HCT116 (cell line): ENCODE data around the gene VGLL2.

Source experiments
- CTCF ChIP-seq, 3 experiments: fragments of 200-600 bp in 1 of 3; sonication (generic) in 1 of 3; IDR thresholded peaks in 2 of 3; conservative IDR thresholded peaks in 1 of 3; 2 replicates each; pipeline ENCODE4 v1.5.1; 2012 to 2017; ENCODE audit warnings: low read depth in 2 of 3, low read length in 2 of 3, antibody characterized with exemption in 1 of 3, borderline replicate concordance in 1 of 3, control low read depth in 1 of 3, mild to moderate bottlenecking in 1 of 3, mixed read lengths in 1 of 3, mixed run types in 1 of 3, moderate library complexity in 1 of 3; ENCODE audit not compliant: insufficient read depth in 1 of 3
- EZH2 ChIP-seq: fragments of 200-600 bp; sonication (generic); IDR thresholded peaks from 2 replicates; pipeline ENCODE4 v1.6.1; 2017; ENCODE audit warnings: antibody characterized with exemption, mixed run types
- POLR2A ChIP-seq: IDR thresholded peaks from 2 replicates; pipeline ENCODE4 v1.7.0; 2011; ENCODE audit warnings: borderline replicate concordance; ENCODE audit not compliant: insufficient read depth, insufficient read length; ENCODE audit errors: extremely low read depth
- POLR2AphosphoS5 ChIP-seq: IDR thresholded peaks from 2 replicates; pipeline ENCODE4 v1.6.1; 2011; ENCODE audit warnings: mild to moderate bottlenecking, low read depth, low read length, moderate library complexity

GRCh38 chr6:117304446-117304845 is 39.1 kb downstream of the VGLL2 start:
- TF ChIP-seq POLR2A = no peak
- no peak for TF ChIP-seq EZH2
- TF ChIP-seq CTCF (IDR thresholded peaks at IDR 0.05 in 2 of 3, conservative IDR thresholded peaks at IDR 0.05 in 1 of 3; ENCODE audit: borderline replicate concordance in 1 of 3, insufficient read depth in 1 of 3, low read depth in 2 of 3, low read length in 2 of 3) = no peak
- no peak for TF ChIP-seq POLR2AphosphoS5
